Upper lobe of right lung (tissue), 1 donor: ENCODE data around the gene PPA2. TPM values are rescaled to one million over a fixed set of nuclear protein-coding genes. Genes with fewer than 3 reads are reported as not detected.

Experiments
- ATAC-seq: fragments of 200-7000 bp; cut with Tn5 transposase; one replicate; pipeline ENCODE4 v1.9.1; 2020; ENCODE audit warnings: mild to moderate bottlenecking, moderate library complexity
- DNase-seq: peaks from one replicate; pipeline ENCODE4 v3.0.0-alpha.2; 2020
- H3K27ac ChIP-seq: fragments of 200-600 bp; one replicate; pipeline ENCODE4 v1.8.0; 2022
- H3K27me3 ChIP-seq: fragments of 200-600 bp; one replicate; pipeline ENCODE4 v1.8.0; 2022; ENCODE audit warnings: mild to moderate bottlenecking
- H3K36me3 ChIP-seq: fragments of 200-600 bp; one replicate; pipeline ENCODE4 v1.8.0; 2022
- H3K4me1 ChIP-seq: fragments of 200-600 bp; one replicate; pipeline ENCODE4 v1.8.0; 2022
- H3K4me3 ChIP-seq: fragments of 200-600 bp; one replicate; pipeline ENCODE4 v1.8.0; 2022; ENCODE audit warnings: mild to moderate bottlenecking
- H3K9me3 ChIP-seq: fragments of 200-600 bp; one replicate; pipeline ENCODE4 v1.8.0; 2022
- CTCF ChIP-seq: fragments of 200-600 bp; IDR thresholded peaks from one replicate; pipeline ENCODE4 v1.8.0; 2022; ENCODE audit warnings: antibody characterized with exemption
- intact Hi-C: fragments of 100-400 bp; cut with DNase I; formaldehyde crosslinking; loops from one replicate; pipeline ENCODE4 v1.11.0; 2022
- total RNA-seq: library from RNA; stranded (reverse); fragmentation: NEBNext Ultra II Directional; extraction: Animal tissue kit (Norgen Biotek cat#: 25700); gene quantifications from one replicate; pipeline ENCODE4 v1.2.1, GENCODE V29; 2021
- donor health status: DM: no; HTN: yes; CAD: no; lungs with severe emphysema.

The PPA2 gene
- total RNA-seq, 1 donor from 2014 or later = 66.5 TPM

DNA sequence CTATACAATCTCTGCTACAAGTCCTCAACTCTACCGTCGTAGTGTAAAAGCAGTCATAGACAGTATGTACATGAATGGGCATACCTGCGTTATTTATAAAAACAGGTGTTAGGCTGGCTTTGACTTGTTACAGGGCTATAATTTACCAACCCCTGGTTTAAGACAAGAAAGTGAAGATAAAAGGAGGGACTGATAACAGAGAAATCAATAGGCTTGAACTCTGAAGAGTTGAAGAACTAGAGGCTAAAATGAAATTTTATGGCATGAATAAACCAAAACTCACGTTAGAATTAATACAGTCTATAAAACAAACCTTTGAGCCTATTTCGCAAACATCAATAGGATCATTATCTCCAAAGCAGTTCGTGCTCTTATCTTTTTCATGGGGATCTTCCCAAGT is 36.2 kb downstream of the PPA2 start:
- H3K4me1 ChIP-seq = no peaks in the 10 kb centered on the region
- ATAC-seq (no peak), DNase-seq (no peak)
- H3K9me3 ChIP-seq = no peaks in the 10 kb centered on the region
- no peaks in the 10 kb centered on the region for H3K27me3 ChIP-seq
- no peak for TF ChIP-seq CTCF
- H3K36me3 ChIP-seq = peaks cover 52% of the 10 kb centered on the region
- no peak overlapping the region for H3K27ac ChIP-seq
- intact Hi-C loops = no loop called here
- H3K4me3 ChIP-seq = no peak overlapping the region

GRCh38 chr4:105436414-105436813 is 37.4 kb downstream of the PPA2 start:
- H3K9me3 ChIP-seq = no peaks in the 10 kb centered on the region
- ATAC-seq (no peak), DNase-seq (no peak)
- H3K27ac ChIP-seq = no peak overlapping the region
- no peak overlapping the region for H3K4me3 ChIP-seq
- peaks cover 60% of the 10 kb centered on the region for H3K36me3 ChIP-seq
- TF ChIP-seq CTCF = no peak
- no peaks in the 10 kb centered on the region for H3K27me3 ChIP-seq
- intact Hi-C loops = no loop called here
- H3K4me1 ChIP-seq = no peaks in the 10 kb centered on the region

GRCh38 chr4:105434940-105435339 is 38.9 kb downstream of the PPA2 start:
- DNase-seq (no peak), ATAC-seq (no peak)
- Histone ChIP-seq H3K27me3 (no peaks in the 10 kb centered on the region), H3K27ac (no peak overlapping the region), H3K9me3 (no peaks in the 10 kb centered on the region), H3K4me3 (no peak overlapping the region), H3K4me1 (no peaks in the 10 kb centered on the region), H3K36me3 (peaks cover 68% of the 10 kb centered on the region)
- TF ChIP-seq CTCF = no peak
- intact Hi-C loops = no loop called here

DNA sequence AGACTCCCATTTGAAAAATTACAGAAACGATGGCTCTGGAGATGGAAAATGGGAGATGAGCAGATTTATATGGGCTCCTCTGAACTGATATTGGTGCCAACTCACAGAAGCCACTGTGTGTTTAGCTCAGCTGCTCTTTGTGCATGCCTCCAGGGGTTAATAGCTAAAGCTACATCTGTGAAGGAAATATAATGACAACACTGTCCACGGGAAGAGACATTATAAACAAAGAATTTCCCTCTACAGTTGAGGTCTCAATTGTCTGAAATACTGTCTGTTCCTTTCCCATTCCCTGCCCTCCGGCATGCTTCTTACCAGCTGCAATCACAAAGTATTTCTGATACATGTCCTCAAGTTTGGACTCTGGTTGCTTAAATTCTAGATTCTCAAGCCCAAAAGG is 40.4 kb downstream of the PPA2 start:
- intact Hi-C loops = no loop called here
- ATAC-seq = no peak
- H3K36me3 ChIP-seq = peaks cover 81% of the 10 kb centered on the region
- TF ChIP-seq CTCF = no peak
- no peak for DNase-seq
- H3K9me3 ChIP-seq = no peaks in the 10 kb centered on the region
- H3K27ac ChIP-seq = no peak overlapping the region
- H3K27me3 ChIP-seq = no peaks in the 10 kb centered on the region
- no peak overlapping the region for H3K4me3 ChIP-seq
- H3K4me1 ChIP-seq = no peaks in the 10 kb centered on the region

DNA sequence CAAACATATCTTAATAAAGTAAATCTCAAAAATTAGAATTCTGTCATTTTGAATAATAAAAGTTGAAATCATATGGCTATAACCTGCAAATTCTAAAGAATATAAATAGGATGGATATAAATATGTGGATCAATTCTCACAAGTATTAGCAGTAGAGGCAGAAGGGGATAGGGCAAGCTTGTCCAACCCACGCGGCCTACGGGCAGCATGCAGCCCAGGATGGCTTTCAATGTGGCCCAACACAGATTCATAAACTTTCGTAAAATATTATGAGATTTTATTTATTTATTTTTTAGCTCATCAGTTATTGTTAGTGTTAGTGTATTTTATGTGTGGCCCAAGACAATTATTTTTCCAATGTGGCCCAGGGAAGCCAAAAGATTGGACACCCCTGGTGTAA is 41.4 kb downstream of the PPA2 start:
- intact Hi-C loops = no loop called here
- Histone ChIP-seq H3K4me3 (no peak overlapping the region), H3K27me3 (no peaks in the 10 kb centered on the region), H3K4me1 (no peaks in the 10 kb centered on the region), H3K9me3 (no peaks in the 10 kb centered on the region), H3K27ac (no peak overlapping the region), H3K36me3 (peaks cover 79% of the 10 kb centered on the region)
- ATAC-seq (no peak), DNase-seq (no peak)
- TF ChIP-seq CTCF = no peak

GRCh38 chr4:105430811-105431210 is 43.1 kb downstream of the PPA2 start:
- intact Hi-C loops = no loop called here
- H3K27ac ChIP-seq = no peak overlapping the region
- H3K36me3 ChIP-seq = peaks cover 65% of the 10 kb centered on the region
- DNase-seq = no peak
- no peaks in the 10 kb centered on the region for H3K27me3 ChIP-seq
- no peak for ATAC-seq
- no peaks in the 10 kb centered on the region for H3K9me3 ChIP-seq
- H3K4me3 ChIP-seq = no peak overlapping the region
- no peak for TF ChIP-seq CTCF
- no peaks in the 10 kb centered on the region for H3K4me1 ChIP-seq
